ENCODE data around the gene WDR90.
"Not testable (repeated sequence)": the region's sequence is repeated elsewhere in the genome, so short reads cannot be mapped to it uniquely, and the experiment has no call there.

WDR90 gene

DNA sequence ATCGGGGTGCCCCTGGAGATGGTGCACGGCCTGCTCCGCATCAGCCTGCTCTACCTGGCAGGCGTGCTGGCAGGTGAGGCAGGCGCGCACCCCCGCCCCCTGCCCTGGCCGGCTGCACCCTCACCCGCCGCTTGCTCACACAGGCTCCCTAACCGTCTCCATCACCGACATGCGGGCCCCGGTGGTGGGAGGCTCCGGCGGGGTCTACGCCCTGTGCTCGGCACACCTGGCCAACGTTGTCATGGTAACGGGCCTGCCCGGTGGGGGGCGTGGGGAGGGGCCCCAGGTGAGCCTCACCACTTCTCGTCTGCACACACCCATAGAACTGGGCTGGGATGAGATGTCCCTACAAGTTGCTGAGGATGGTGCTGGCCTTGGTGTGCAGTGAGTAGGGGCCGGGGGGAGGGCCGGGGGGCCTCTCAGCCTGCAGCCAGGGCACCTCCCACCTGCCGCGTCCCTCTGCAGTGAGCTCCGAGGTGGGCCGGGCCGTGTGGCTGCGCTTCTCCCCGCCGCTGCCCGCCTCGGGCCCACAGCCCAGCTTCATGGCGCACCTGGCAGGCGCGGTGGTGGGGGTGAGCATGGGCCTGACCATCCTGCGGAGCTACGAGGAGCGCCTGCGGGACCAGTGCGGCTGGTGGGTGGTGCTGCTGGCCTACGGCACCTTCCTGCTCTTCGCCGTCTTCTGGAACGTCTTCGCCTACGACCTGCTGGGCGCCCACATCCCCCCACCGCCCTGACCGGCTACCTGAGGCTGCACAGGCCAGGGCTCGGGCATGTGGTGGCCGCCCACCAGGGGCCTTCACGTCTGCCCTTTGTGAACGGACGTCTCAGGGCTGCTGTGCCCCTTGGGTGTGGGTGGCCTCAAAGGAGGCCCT lies 28.4 kb downstream of the WDR90 start:
- DNase-seq: peak; percentile 44

DNA sequence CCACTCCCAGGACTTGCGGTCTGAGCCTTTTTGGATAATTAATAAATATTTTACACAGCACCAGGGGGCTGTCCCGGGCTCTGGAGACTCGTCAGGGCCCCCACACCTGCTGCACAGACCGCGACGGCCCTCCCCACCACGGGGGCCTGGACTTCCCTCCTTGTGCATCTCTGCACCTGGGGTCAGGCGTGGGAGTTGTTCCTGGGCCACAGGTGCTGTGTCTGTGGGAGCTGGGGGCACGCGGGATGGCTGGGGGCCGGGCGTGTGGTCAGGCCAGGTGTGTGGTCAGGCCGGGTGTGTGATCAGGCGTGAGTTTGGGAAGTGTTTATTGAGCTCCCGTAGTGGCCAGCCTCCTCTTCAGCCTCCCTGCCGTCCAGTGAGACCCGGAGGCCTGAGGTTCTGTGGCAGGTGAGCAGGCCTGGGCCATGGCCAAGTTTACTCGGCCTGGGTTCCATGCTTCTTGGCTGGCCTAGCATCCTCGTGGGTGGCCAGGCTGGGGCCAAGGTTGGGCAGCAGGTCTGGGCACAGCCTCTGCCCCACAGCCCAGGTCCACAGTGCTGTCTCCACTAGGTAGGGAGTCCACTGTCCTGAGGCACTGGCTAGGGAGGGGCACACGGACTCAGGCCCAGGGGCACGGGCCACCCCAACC lies 29.2 kb downstream of the WDR90 start:
- no peak for DNase-seq

DNA sequence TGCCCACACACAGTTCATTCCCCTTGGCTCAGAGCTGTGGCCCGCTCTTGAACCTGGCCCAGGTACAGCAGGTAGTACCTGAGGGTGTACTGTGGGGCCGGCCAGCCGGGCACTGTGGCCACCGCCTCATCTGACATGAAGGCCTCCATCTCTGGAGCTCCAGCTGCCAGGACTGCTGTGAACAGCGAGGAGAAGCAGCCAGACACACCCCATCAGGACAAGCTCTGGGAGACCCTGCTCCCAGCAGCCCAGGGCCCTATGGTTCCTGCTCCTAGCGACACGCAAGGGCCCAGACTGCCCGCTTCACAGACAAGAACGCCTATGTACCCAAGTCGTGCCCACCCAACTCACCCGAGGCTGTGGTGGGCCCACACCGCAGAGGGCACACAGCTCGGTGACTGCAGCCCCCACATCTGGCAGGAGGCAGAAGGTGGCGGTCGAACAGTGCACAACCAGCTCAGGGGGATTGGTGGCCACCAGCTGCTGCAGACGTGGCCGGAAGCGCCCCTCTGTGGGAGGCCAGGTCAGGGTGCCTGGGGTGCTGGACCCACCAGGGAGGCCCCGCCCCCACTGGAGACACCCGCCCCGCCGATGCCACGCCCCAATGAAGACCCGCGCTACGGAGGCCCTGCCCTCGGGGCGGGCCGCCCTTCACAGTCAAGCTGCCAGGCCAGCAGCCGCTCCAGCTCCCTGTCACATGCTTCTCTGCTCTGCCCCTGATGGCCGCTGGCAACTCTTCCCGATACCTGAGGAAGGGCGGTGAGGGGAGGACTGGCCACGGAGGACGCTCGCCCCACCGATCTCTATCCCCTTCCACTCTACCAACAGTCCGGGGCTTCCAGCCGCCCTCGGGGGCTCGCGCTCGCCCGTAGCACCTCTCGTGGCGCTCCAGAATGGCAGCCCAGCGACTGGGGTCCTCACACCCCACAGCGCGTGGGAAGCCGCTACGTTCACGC lies 30.0 kb downstream of the WDR90 start:
- DNase-seq: peak; percentile 72

DNA sequence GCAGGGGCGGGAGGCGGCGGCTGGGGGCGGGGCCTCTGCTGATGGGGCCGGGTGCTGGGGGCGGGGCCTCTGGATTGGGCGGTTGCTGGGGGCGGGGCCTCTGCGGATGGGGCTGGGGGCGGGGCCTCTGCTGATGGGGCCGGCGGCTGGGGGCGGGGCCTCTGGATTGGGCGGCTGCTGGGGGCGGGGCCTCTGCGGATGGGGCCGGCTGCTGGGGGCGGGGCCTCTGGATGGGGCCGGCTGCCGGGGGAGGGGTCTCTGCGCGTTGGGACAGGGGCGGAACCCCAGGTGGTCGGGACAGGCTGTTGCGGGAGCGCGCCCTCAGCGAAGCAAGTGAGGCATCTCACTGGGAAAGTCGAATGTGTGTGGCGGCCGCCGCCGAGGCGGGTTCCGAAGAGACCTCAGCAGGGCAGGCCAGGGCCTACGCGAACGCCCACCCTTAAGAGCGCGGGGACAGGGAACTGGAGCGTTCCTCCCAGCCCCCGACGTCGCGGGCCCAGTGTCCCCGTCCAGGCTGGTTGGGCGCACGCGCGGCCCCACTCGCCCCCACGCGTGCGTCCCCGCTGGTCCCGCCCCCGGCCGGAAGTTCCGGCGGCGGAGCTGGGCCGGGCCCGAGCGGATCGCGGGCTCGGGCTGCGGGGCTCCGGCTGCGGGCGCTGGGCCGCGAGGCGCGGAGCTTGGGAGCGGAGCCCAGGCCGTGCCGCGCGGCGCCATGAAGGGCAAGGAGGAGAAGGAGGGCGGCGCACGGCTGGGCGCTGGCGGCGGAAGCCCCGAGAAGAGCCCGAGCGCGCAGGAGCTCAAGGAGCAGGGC lies 30.9 kb downstream of the WDR90 start, which contains the start of gene STUB1:
Gene STUB1, plus strand, starts transcription at position 597 of the 811 bp plus-strand sequence. Its CDS starts 116 bp downstream, at position 713.
- peak; percentile 56 for DNase-seq

DNA sequence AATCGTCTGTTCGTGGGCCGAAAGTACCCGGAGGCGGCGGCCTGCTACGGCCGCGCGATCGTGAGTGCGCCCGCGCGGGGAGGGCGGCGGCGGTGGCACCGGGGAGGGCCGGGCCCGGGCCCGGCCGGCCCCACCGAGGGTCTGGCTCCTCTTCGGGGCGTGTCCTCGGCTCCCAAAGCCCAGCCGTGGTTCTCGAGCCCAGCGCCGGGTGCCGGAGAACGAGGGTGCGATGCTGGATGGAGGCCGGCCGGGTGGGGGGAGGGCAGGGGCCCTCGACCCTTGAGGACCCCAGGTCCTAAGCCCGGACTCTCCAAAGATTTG lies 31.4 kb downstream of the WDR90 start:
- DNase-seq: no peak

DNA sequence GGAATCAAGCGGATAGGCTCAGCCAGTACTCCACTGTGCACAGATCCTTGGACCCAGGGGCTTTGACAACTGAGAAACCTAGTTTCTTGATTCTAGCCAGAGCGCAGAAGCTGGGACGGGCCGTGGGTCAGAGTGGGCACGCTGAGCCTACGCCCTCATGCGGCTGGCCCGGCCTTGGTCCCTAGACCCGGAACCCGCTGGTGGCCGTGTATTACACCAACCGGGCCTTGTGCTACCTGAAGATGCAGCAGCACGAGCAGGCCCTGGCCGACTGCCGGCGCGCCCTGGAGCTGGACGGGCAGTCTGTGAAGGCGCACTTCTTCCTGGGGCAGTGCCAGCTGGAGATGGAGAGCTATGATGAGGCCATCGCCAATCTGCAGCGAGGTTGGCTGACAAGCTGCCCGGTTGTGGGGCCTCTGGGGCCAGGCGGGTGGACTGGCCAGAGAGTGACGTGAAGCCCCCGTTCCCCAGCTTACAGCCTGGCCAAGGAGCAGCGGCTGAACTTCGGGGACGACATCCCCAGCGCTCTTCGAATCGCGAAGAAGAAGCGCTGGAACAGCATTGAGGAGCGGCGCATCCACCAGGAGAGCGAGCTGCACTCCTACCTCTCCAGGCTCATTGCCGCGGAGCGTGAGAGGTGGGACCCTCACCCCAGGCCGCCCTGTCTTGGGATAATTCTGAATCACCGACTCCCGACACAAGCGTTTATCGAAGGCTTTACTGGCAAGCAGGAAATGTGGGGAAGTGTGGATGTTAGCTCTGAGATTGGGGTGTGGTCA lies 32.0 kb downstream of the WDR90 start:
- DNase-seq: no peak

DNA sequence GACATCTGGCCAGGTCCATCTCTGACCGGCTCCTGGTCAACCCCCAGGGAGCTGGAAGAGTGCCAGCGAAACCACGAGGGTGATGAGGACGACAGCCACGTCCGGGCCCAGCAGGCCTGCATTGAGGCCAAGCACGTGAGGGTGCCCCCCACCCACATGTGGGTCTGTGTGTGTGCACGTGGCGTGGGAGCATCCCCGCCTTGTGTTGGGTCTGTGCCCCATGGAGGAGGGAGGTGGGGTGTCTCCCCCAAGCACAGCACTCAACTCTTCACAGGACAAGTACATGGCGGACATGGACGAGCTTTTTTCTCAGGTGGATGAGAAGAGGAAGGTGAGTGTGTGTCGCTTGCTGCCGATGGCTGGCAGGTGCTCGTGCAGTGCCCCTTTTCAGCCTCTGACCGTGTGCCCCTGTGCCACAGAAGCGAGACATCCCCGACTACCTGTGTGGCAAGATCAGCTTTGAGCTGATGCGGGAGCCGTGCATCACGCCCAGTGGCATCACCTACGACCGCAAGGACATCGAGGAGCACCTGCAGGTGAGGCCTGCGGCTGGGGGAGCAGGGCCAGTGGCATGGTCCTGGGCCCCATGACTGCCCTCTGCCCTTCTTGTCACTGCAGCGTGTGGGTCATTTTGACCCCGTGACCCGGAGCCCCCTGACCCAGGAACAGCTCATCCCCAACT lies 32.7 kb downstream of the WDR90 start:
- no peak for DNase-seq

DNA sequence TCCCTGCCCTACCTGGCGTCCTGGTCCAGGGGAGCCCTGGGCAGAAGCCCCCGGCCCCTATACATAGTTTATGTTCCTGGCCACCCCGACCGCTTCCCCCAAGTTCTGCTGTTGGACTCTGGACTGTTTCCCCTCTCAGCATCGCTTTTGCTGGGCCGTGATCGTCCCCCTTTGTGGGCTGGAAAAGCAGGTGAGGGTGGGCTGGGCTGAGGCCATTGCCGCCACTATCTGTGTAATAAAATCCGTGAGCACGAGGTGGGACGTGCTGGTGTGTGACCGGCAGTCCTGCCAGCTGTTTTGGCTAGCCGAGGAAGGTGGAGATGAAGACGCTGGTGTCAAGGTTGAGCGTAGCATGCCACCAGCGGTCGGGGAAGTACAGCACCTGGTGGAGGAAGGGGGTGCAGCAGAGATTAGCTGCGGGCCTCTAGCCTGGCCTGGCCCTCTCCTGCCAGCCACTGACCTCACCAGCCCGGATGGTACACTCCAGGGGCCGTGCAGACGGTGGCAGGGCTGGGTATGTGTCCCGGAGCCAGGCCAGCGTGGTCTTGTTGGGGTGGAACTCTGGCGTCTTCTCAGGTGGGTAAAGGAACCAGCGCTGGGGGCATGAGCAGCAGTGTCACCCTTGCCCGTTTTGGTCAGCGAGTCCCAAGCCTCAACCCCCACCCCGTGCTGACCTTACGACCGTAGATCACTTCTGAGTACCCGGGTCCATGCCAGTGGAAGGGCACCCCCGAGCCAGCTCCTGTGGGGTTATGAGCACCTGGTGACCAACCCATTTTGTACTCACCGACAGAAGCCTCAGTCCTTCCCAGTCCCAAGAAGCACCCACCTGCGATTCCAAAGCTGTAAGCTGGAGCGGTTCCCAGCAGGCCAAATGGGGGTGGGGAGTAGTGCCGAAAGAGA lies 33.6 kb downstream of the WDR90 start:
- no peak for DNase-seq

DNA sequence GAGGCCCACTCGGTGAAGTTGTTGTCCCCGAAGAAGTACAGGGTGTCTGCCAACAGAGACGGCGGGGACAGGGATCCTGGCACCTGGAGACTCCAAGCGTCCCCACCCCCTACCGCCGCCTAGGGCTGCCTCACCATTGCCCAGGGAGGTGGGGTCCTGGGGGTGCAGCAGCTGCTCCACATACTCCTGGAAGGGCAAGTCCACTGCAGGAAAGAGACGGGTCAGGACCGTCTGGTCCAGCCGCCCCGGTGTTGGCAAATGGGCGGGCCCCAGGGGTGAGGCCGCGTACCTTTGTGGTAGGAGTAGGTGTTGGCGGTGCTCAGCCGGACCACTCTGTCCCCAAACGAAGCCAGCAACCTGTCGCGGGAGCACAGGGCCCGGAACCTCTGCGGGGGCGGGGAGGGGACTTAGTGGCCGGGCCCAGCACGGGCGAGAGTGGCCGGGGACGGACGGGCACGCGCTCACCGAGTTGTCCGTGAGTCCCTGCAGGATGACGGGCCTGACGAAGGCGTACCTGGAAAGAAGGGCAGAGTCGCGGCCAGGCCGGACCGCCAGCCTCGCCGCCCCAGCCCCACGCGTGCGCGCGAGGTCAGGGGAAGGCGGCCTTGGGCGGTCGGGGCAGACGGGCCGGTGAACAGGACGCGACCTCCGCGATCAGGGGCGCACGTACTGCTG lies 34.4 kb downstream of the WDR90 start:
- DNase-seq: no peak

DNA sequence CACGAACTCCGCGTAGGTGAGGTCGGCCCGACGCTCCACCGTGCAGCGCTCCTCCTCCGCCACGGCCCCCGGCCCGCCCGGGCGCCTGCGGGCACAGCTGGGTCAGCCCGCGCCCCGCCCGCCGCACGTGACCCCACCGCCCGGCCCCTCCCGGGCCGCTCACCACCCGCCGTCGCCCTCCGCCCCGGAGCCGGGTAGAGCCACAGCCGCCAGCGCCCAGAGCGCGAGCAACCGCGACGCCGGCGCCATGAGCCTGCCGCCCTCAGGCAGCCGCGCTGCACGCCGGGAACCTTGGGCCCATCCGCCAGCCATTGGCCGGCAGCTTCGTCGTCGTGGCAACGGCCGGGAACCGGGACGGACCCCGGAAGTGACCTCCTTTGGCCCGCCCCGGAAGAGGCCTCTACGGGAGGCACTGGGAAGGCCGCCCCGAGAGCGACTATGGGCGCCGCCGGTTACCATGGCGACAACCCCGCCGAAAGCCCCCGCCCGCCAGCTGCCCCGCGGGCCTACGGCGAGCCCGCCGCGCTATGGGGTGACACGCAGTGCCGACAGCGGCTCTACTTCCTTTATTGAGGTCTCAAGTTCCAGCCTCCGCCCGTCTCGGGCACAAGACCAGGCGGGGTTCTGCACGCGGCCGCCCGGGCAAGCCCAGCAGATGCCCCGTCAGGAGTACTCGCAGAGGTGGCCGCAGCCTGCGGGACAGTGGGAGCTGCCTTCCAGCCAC lies 35.1 kb downstream of the WDR90 start, which contains the start of gene JMJD8:
Gene JMJD8, minus strand, starts transcription at position 264 of the 724 bp plus-strand sequence. Its CDS starts 15 bp downstream, at position 249.
- DNase-seq: peak; percentile 96

DNA sequence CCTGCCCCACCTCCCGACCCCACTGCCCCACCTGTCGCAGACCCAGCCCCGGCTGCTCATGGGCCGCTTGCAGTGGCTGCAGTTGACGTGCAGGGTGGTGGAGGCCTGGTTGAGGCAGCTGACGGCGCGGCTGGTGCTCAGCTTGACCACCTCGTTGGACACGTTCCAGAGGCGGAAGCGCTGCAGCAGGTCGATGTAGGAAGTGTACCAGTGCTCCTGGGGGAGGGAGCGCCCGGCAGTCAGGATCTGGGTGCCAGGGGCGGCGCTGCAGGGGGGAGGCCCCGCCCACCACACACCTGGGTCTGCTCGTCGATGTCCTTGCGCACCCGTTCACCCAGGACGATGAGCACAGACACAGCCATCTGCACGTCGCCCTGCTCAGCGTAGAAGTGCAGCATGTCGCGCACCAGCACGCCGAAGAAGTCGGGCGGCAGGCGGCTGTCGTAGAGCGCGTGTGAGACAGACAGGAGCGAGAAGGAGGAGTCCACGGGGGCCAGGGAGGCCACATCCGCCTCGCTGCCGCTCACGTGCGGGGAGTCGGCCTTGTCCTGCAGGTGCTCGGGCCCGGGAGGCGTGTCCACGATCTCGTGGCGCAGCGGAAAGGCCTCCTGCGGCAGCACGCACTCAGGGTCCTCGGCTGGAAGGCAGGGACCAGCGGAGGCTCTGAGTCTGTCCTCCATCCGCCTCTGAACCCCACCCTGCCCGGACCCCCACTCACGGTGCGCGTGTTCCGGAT lies 36.0 kb downstream of the WDR90 start:
- peak; percentile 86 for DNase-seq

DNA sequence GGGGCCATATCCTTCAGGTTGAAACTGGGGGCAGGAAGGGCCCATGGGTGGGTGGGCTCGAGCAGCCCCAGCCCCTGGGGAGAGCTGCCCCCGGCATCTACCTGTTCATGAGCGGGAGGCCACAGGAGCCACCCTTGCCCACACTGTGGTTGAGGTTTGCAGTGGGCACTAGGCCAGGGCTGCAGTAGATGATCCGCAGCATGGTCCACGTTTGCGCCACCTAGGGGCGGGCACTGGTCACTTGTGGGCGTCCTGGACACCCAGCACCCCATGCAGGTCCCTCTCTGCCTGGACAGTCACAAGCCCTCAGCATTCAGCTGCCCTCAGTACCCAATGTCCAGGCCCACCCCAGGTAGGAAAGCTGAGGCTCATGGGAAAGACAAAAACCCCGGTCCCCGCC lies 36.8 kb downstream of the WDR90 start:
- DNase-seq: peak; percentile 49

DNA sequence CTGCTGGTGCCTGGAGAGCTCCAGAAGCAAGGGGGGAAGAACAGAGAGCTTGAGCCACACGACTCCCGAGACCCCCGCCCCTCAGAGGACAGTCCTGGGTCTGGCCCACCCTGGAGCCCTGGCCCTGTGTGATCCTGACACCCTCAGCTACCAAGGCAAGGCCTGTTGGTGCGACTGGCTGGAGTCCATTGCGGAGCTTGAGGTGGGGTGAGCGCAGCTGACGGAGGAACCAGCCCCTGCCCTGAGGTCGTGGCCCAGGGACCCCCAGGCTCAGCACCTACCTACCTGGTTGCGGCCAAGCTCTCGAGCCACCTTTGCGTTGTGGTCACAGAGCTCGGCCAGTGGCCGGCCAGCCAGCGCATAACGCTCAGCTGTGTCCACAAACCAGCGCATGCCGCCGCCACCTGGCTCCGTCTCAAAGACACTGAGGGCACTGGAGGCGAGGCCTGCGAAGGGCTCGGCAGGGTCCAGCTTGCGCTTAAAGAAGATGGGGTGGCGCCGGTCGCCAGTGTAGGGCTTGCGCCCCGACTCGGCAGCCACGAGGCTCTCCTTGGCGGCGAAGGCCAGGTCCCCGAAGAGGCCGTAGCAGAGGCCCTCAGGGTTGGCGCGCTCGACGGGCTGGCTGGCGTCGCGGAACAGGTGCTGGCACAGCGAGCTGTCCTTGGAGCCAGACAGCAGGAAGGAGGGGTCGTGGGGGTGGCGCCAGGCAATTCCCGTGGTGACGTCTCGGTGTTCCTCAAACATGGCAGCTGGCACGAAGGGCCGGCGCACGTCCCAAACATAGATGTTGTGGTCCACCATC lies 37.5 kb downstream of the WDR90 start:
- DNase-seq: no peak

DNA sequence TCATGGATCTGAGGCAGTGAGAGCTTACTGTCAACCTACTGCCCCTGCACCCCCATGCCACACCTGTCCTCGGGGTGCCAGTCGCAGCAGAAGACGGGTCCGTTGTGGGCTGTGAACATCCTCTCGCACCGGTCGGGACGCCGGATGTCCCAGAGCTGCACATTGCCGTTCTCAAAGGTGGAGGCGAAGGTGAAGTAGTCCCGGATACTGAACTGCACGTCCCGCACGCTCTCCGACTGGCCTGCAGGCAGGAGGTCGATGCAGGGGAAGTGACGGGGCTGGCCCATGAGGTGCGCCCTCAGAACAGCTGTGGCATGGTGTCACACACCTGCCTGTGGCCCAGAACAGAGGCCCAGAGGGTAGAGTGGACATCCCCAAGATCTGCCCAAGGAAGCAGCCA lies 38.3 kb downstream of the WDR90 start:
- no peak for DNase-seq

DNA sequence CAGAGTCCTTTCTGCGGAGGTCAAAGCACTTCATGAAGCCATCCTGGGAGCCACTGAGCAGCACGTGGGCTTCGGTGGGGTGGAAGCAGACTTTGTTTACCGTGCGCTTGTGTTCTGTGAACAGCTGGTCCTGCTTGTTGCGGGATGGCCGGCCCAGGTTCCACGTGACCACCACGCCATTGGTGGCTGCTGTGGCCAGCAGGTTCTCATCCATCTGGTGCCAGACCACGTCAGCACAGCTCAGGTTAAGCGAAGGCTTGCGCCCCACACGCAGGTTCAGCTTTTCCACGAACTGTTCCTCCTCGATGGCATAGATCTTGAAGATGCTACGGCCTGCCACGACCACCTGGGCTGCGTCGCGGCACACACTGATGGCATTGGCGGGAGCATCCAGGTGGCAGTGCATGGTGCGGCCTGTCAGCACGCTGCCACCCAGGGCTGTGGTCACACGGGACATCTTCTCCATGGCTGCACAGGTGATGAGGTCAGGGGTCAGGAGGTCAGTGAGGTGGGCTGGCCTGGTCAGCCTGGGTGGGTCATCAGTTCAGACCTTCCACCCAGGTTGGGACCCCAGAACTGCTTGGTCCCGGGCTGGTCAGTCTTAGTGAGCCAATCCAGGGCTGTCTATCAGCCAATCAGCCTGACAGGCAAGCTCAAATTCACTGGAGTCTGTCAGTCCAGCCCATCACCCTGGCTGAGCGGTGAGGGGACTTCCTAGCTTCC lies 40.2 kb downstream of the WDR90 start:
- no peak for DNase-seq

DNA sequence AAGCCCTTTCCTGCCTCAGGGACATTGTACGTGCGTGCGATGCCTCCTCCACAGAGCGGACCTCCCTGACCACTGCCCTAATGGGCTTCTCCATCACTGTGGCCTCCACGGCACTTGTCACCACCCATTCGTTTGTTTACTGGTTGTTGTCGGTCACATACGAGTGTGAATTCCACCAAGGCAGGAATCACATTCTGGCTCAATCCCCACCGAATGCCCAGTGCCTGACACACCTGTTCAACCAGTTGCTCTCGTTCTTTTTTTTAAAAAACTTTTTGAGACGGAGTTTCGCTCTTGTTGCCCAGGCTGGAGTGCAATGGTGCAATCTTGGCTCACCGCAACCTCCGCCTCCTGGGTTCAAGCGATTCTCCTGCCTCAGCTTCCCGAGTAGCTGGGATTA lies 42.1 kb downstream of the WDR90 start:
- not testable (repeated sequence) for DNase-seq

Data from DMS153 (cell line).